Neural progenitor cell (in vitro differentiated cells): ENCODE measurements around the gene LMO1. TPM values are rescaled to one million over a fixed set of nuclear protein-coding genes. Genes with fewer than 3 reads are reported as not detected.
A peak's percentile ranks its signal among the peaks of the same experiment; 100 is the strongest.

Experiments used
- DNase-seq: peaks from one replicate; pipeline ENCODE4 v3.0.0-alpha.2; 2016; ENCODE audit warnings: low spot score
- H2AFZ ChIP-seq: fragments of 200-600 bp; sonication (generic); replicated peaks from 2 replicates; pipeline ENCODE4 v1.6.1; 2016; ENCODE audit warnings: antibody characterized with exemption
- H3F3A ChIP-seq: fragments of 200-600 bp; sonication (generic); 2 replicates; pipeline ENCODE4 v1.6.1; 2016; ENCODE audit warnings: antibody characterized with exemption, low read depth
- H3K27ac ChIP-seq: fragments of 200-600 bp; sonication (generic); 2 replicates; pipeline ENCODE4 v1.5.1; 2016; ENCODE audit warnings: mild to moderate bottlenecking
- H3K27me3 ChIP-seq: fragments of 200-600 bp; sonication (generic); 2 replicates; pipeline ENCODE4 v1.6.1; 2016; ENCODE audit warnings: mild to moderate bottlenecking, moderate library complexity
- H3K36me3 ChIP-seq: fragments of 200-600 bp; sonication (generic); 2 replicates; pipeline ENCODE4 v1.5.1; 2016
- H3K4me1 ChIP-seq: fragments of 200-600 bp; sonication (generic); 2 replicates; pipeline ENCODE4 v1.6.1; 2016; ENCODE audit warnings: mixed run types
- H3K4me2 ChIP-seq: fragments of 200-600 bp; sonication (generic); 2 replicates; pipeline ENCODE4 v1.6.1; 2016
- H3K4me3 ChIP-seq: fragments of 200-600 bp; sonication (generic); 2 replicates; pipeline ENCODE4 v1.5.1; 2016
- H3K79me2 ChIP-seq: fragments of 200-600 bp; sonication (generic); 2 replicates; pipeline ENCODE4 v1.6.1; 2016; ENCODE audit warnings: low read depth
- H3K9ac ChIP-seq: fragments of 200-600 bp; sonication (generic); 2 replicates; pipeline ENCODE4 v1.6.1; 2016
- H3K9me3 ChIP-seq: fragments of 200-600 bp; sonication (generic); 2 replicates; pipeline ENCODE4 v1.5.1; 2016; ENCODE audit warnings: low read depth
- H4K20me1 ChIP-seq: fragments of 200-600 bp; sonication (generic); 2 replicates; pipeline ENCODE4 v1.6.1; 2016; ENCODE audit warnings: low read depth
- H3K27ac Mint-ChIP-seq: 3 replicates; pipeline ENCODE4 v1.8.0; 2021; ENCODE audit warnings: mixed read lengths
- H3K27me3 Mint-ChIP-seq: 2 replicates; pipeline ENCODE4 v1.8.0; 2022; ENCODE audit warnings: low read depth, mild to moderate bottlenecking, inconsistent platforms, moderate library complexity, mixed read lengths; ENCODE audit not compliant: insufficient read depth
- H3K36me3 Mint-ChIP-seq: 3 replicates; pipeline ENCODE4 v1.8.0; 2021; ENCODE audit warnings: mixed read lengths
- H3K4me1 Mint-ChIP-seq: 3 replicates; pipeline ENCODE4 v1.8.0; 2021; ENCODE audit warnings: mixed read lengths
- H3K4me3 Mint-ChIP-seq: 3 replicates; pipeline ENCODE4 v1.8.0; 2021; ENCODE audit warnings: mild to moderate bottlenecking, moderate library complexity, mixed read lengths
- H3K9me3 Mint-ChIP-seq: 3 replicates; pipeline ENCODE4 v1.8.0; 2020; ENCODE audit warnings: mixed read lengths
- EZH2 ChIP-seq: fragments of 200-600 bp; sonication (generic); IDR thresholded peaks from 2 replicates; pipeline ENCODE4 v1.6.1; 2017; ENCODE audit warnings: antibody characterized with exemption, mild to moderate bottlenecking, moderate library complexity
- EZH2phosphoT487 ChIP-seq: fragments of 200-600 bp; sonication (generic); IDR thresholded peaks from 2 replicates; pipeline ENCODE4 v1.6.1; 2017; ENCODE audit warnings: antibody characterized with exemption
- total RNA-seq: library from RNA; depleted of rRNA; stranded (reverse); fragments of >200 nt; gene quantifications from 2 replicates; pipeline ENCODE4 v1.2.3, GENCODE V29; 2015; ENCODE audit warnings: low replicate concordance
- TF ChIP-seq, protein P1 (sequence below): fragments of 200-600 bp; sonication (generic); IDR thresholded peaks from 2 replicates; pipeline ENCODE4 v1.5.1; 2017; ENCODE audit warnings: antibody characterized with exemption, mild to moderate bottlenecking

The LMO1 gene
- total RNA-seq, 1 donor from 2014 or later: 2.9 TPM

DNA sequence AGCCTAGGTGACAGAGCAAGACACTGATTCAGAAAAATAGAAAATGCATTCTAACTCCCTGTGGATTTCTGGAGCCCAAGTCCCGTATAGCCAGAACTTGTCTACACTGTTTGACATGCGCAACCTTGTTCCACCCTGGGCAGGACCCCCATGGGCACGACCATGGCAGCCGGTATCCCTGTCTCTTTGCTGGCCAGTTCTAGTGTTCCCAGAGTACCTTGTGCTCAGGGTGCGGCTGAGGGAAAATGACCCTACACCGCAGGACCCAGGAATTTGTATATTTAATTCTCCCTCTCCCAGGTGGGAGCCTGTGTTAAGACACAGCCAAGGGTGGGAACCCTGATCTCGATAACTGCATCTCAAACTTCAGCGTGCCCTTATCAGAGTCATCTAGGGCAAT is 58.1 kb downstream of the LMO1 start:
- no peaks in the 10 kb centered on the region for H3K9me3 Mint-ChIP-seq
- no peak overlapping the region for H3K27ac Mint-ChIP-seq
- no peaks in the 10 kb centered on the region for H3K27me3 ChIP-seq
- peaks cover 29% of the 10 kb centered on the region for H3F3A ChIP-seq
- TF ChIP-seq EZH2: no peak
- TF ChIP-seq, protein P1, sequence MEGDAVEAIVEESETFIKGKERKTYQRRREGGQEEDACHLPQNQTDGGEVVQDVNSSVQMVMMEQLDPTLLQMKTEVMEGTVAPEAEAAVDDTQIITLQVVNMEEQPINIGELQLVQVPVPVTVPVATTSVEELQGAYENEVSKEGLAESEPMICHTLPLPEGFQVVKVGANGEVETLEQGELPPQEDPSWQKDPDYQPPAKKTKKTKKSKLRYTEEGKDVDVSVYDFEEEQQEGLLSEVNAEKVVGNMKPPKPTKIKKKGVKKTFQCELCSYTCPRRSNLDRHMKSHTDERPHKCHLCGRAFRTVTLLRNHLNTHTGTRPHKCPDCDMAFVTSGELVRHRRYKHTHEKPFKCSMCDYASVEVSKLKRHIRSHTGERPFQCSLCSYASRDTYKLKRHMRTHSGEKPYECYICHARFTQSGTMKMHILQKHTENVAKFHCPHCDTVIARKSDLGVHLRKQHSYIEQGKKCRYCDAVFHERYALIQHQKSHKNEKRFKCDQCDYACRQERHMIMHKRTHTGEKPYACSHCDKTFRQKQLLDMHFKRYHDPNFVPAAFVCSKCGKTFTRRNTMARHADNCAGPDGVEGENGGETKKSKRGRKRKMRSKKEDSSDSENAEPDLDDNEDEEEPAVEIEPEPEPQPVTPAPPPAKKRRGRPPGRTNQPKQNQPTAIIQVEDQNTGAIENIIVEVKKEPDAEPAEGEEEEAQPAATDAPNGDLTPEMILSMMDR: no peak
- TF ChIP-seq EZH2phosphoT487: no peak
- H3K9me3 ChIP-seq: no peaks in the 10 kb centered on the region
- H3K36me3 Mint-ChIP-seq: no peaks in the 10 kb centered on the region
- no peak overlapping the region for H3K4me3 Mint-ChIP-seq
- H3K27ac ChIP-seq: no peak overlapping the region
- H3K9ac ChIP-seq: no peak overlapping the region
- no peak for DNase-seq
- H3K4me1 ChIP-seq: peaks cover 25% of the 10 kb centered on the region
- peaks cover 32% of the 10 kb centered on the region for H3K4me1 Mint-ChIP-seq
- no peak overlapping the region for H3K4me3 ChIP-seq
- no peaks in the 10 kb centered on the region for H4K20me1 ChIP-seq
- H2AFZ ChIP-seq: peak overlapping the region; percentile 47
- H3K79me2 ChIP-seq: no peaks in the 10 kb centered on the region
- H3K4me2 ChIP-seq: peak overlapping the region; percentile 62
- H3K27me3 Mint-ChIP-seq: peaks cover 7% of the 10 kb centered on the region
- H3K36me3 ChIP-seq: no peaks in the 10 kb centered on the region

DNA sequence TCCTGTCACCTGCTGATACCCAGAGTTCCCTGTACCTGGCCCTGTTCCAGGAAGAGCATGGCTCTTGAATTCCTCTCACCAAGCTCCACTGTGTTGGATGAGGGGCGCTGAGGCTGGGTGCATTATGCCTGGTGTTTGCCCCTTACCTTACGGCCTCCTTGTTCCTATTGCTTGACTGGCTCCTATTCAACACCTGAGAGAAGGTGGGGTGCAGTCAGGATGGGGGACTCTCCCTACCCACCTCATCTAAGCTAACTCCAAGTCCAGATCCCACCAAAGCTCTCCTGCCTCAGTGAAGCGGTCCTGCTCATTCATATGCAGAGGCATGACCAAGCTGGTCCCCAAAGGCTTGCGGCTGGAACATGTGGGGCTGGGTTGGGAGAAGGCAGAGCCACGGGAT is 59.1 kb downstream of the LMO1 start:
- H3K4me1 Mint-ChIP-seq: peaks cover 32% of the 10 kb centered on the region
- no peaks in the 10 kb centered on the region for H3K36me3 Mint-ChIP-seq
- no peaks in the 10 kb centered on the region for H3K79me2 ChIP-seq
- H3K27me3 ChIP-seq: no peaks in the 10 kb centered on the region
- no peaks in the 10 kb centered on the region for H3K9me3 ChIP-seq
- H3K9me3 Mint-ChIP-seq: no peaks in the 10 kb centered on the region
- no peaks in the 10 kb centered on the region for H4K20me1 ChIP-seq
- H3K4me3 Mint-ChIP-seq: no peak overlapping the region
- no peak overlapping the region for H3K9ac ChIP-seq
- peaks cover 29% of the 10 kb centered on the region for H3F3A ChIP-seq
- H3K27ac Mint-ChIP-seq: no peak overlapping the region
- H3K36me3 ChIP-seq: no peaks in the 10 kb centered on the region
- no peak for TF ChIP-seq EZH2phosphoT487
- TF ChIP-seq, protein P1: no peak
- TF ChIP-seq EZH2: no peak
- no peak overlapping the region for H3K4me2 ChIP-seq
- H3K4me3 ChIP-seq: no peak overlapping the region
- H3K27me3 Mint-ChIP-seq: peaks cover 5% of the 10 kb centered on the region
- no peak for DNase-seq
- peaks cover 25% of the 10 kb centered on the region for H3K4me1 ChIP-seq
- no peak overlapping the region for H2AFZ ChIP-seq
- H3K27ac ChIP-seq: no peak overlapping the region

DNA sequence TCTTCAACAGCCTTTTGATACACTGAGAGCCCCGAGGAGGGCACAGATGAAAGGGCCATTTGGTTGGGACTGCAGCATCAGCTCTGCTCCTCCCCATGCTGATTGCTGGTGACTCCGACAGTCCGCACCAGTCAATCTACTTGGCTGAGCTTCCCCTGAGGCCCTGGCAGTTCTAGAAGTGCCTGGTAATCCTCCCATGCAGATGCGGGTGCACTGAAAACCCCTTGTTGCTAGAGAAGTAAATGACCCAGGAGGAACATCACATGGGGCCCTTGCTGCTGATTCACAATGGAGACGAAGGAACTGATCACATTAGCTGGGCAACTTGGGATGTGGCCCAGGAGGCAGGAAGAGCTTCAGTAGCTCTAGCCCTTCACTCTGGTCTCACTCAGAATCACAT is 59.7 kb downstream of the LMO1 start:
- no peak for DNase-seq
- H3K27me3 Mint-ChIP-seq: peaks cover 5% of the 10 kb centered on the region

More for the DNA sequence above, 59.7 kb downstream of the LMO1 start:
- Mint-ChIP-seq H3K36me3 (no peaks in the 10 kb centered on the region), H3K27ac (no peak overlapping the region), H3K9me3 (no peaks in the 10 kb centered on the region), H3K4me3 (no peak overlapping the region), H3K4me1 (peaks cover 32% of the 10 kb centered on the region)
- peaks cover 25% of the 10 kb centered on the region for H3K4me1 ChIP-seq
- no peak overlapping the region for H3K27ac ChIP-seq
- no peaks in the 10 kb centered on the region for H4K20me1 ChIP-seq
- no peaks in the 10 kb centered on the region for H3K79me2 ChIP-seq
- H3K4me3 ChIP-seq: no peak overlapping the region
- H3F3A ChIP-seq: peaks cover 29% of the 10 kb centered on the region
- no peaks in the 10 kb centered on the region for H3K36me3 ChIP-seq
- H3K9me3 ChIP-seq: no peaks in the 10 kb centered on the region
- H3K27me3 ChIP-seq: no peaks in the 10 kb centered on the region
- H3K4me2 ChIP-seq: no peak overlapping the region
- no peak overlapping the region for H3K9ac ChIP-seq
- TF ChIP-seq EZH2phosphoT487 (no peak), EZH2 (no peak)
- TF ChIP-seq, protein P1: no peak
- no peak overlapping the region for H2AFZ ChIP-seq
